Right lobe of liver (tissue), 4 donors: ENCODE data around the gene CACNA1S.

Experiments used
- CTCF ChIP-seq, 4 donors: fragments of 200-600 bp in 3 of 4; fragments of 450-650 bp in 1 of 4; IDR thresholded peaks; one replicate each; pipeline versions ENCODE4 v1.5.1 to v1.8.0; 2016 to 2022; ENCODE audit warnings: antibody characterized with exemption in 4 of 4, mild to moderate bottlenecking in 2 of 4
- POLR2A ChIP-seq: fragments of 450-650 bp; IDR thresholded peaks from one replicate; pipeline ENCODE4 v1.6.1; 2017; ENCODE audit warnings: antibody characterized with exemption, mild to moderate bottlenecking
- donor health status: DM: no; HTN: no; CAD: no.
- donor health status: DM: no; HTN: no; CAD: no.
- donor health status: DM: no; HTN: yes; CAD: no.

DNA sequence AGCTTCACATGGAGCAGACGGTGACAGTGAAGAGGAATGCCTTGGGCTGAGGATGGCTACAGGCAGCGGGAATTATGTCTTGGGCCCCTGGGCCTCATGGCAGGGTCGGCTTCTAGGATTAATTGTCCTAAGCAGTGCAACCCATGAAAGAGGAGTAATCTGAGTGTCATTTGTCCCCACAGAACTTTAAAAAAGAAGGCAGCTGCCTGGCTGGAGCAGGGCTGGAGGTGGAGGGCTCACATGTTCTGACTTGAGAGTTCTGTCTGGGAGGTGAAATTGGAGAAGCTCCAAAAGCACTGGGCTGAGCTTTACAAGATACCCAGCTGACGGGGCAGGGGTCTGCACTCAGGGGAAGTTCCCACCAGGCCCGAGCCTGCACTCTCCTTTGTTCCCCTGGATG lies 22.6 kb downstream of the CACNA1S start:
- TF ChIP-seq CTCF (IDR thresholded peaks at IDR 0.05), result no peak
- TF ChIP-seq POLR2A, result no peak
